ENCODE measurements around the gene SLC4A3.

DNA sequence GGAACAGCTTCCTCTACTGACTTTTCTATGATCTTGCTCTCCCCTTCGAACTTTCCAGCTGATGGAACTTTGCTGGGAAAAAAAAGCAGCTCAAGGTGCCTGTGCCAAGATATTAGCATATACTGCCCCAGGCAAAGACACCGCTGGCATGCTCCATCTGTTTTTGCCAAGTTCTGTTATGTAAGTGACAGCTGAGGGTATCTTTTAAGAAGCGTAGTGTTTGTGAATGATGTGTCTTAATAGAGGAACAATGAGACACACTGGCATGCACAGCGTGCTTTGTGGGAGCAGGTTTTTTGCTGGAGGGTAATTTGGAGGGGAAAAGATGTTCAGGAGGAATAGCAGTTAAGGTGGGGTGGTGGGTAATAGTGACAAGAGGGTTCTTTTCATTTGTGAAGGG, 47.8 kb downstream of the SLC4A3 start:
- TF ChIP-seq TEAD2 (CRISPR knock-in tag; IDR thresholded peaks at IDR 0.05) (no peak), FOXJ3 (CRISPR knock-in tag; IDR thresholded peaks at IDR 0.05; ENCODE audit: borderline replicate concordance) (no peak), MAZ (IDR thresholded peaks at IDR 0.05; ENCODE audit: borderline replicate concordance, low read depth, low read length) (no peak), MAZ (CRISPR knock-in tag; IDR thresholded peaks at IDR 0.05; ENCODE audit: low read depth) (no peak), FOXM1 (CRISPR knock-in tag; IDR thresholded peaks at IDR 0.05) (no peak), EHMT2 (IDR thresholded peaks at IDR 0.05; ENCODE audit: borderline replicate concordance, low read depth, low read length) (no peak), ATF2 (CRISPR knock-in tag; IDR thresholded peaks at IDR 0.05) (no peak), ZNF232 (CRISPR knock-in tag; IDR thresholded peaks at IDR 0.05; ENCODE audit: borderline replicate concordance) (no peak), TCF7 (IDR thresholded peaks at IDR 0.05; ENCODE audit: low read depth) (no peak)
- TF ChIP-seq, protein P1, sequence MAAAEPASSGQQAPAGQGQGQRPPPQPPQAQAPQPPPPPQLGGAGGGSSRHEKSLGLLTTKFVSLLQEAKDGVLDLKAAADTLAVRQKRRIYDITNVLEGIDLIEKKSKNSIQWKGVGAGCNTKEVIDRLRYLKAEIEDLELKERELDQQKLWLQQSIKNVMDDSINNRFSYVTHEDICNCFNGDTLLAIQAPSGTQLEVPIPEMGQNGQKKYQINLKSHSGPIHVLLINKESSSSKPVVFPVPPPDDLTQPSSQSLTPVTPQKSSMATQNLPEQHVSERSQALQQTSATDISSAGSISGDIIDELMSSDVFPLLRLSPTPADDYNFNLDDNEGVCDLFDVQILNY (CRISPR knock-in tag; conservative IDR thresholded peaks at IDR 0.05), result no peak
- TF ChIP-seq, protein P2, sequence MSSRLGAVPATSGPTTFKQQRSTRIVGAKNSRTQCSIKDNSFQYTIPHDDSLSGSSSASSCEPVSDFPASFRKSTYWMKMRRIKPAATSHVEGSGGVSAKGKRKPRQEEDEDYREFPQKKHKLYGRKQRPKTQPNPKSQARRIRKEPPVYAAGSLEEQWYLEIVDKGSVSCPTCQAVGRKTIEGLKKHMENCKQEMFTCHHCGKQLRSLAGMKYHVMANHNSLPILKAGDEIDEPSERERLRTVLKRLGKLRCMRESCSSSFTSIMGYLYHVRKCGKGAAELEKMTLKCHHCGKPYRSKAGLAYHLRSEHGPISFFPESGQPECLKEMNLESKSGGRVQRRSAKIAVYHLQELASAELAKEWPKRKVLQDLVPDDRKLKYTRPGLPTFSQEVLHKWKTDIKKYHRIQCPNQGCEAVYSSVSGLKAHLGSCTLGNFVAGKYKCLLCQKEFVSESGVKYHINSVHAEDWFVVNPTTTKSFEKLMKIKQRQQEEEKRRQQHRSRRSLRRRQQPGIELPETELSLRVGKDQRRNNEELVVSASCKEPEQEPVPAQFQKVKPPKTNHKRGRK (CRISPR knock-in tag; IDR thresholded peaks at IDR 0.05), result no peak
